Kasumi-1 (cell line): Measurements from ENCODE around the gene LGALS9B.
"Not testable (repeated sequence)": the region's sequence is repeated elsewhere in the genome, so short reads cannot be mapped to it uniquely, and the experiment has no call there.

Experiments used
- DNase-seq, 2 experiments: peaks; one replicate each; lab custom pipeline; 2025; lab: John Stamatoyannopoulos, UW

The LGALS9B gene

DNA sequence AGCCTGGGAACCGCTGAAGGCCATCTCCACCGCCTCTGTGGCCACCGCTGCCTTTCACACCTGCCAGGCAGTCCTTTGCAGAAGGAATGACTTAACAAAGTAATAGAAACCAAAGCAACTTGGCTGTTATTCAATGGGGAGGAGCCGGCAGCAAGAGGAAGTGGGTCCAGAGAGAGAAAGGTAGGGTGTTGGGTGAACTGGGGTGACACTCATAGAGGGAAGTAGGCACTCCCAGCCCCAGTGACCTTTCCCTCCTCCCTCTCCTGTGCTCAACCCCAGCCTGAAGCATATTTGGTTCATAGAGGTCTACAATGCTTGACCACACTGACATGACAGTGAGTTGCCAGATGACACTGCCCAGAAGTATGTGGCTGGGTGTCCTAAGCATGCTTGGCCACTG lies at the start of gene LGALS9B:
Gene LGALS9B, minus strand, starts transcription at position 93 of the 400 bp plus-strand sequence. Its CDS starts 69 bp downstream, at position 24.
- DNase-seq, result not testable (repeated sequence)

DNA sequence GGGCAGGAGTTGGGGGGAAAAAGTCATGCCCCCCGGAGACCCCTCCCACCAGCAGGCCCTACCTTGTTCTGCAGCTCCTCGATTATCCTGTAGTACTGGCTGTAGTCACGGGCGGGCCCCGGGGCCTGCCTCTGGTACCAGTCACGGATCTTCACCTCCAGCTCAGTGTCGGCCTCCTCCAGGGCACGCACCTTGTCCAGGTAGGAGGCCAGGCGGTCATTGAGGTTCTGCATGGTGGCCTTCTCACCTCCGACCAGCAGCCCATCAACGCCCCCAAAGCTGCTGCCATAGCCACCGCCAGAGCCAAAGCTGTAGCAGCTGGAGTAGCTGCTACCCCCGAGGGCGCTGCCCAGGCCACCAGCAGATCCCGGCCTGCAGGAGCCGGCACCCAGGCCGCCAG lies 49.6 kb upstream of the LGALS9B start:
- DNase-seq, result not testable (repeated sequence)

DNA sequence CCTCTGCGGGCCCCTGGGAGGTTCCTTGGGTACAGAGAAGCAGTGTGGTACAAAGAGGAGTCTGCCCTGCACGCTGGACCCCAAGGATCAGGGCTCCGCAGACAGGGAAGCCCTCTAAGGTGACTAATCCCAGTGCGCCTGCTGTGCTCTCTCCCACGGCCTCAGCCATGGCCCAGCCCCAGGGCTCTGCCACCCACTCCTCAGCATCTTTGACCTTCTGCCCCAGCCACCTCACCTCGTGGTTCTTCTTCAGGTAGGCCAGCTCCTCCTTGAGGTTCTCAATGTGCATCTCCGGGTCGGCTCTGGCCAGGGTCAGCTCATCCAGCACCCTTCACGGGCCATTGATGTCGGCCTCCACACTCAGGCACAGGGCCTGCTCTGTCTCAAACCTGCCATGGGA lies 47.8 kb upstream of the LGALS9B start:
- DNase-seq, result not testable (repeated sequence)

DNA sequence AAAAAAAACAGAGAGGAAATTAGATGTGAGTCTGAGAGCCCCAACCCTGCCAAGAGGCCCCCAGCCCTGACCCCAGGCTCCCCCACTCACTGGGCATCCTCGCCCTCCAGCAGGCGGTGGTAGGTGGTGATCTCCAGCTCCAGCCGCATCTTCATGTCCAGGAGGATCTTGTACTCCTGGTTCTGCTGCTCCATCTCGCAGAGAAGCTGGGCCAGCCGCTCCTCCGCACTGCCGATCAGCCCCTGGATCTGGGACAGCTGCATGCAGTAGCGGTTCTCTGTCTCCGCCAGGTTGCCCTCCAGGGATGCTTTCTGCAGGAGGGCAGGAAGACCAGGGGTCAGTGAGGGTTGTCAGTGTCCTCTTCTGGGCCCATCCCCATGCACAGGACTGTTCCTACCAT lies 46.2 kb upstream of the LGALS9B start:
- DNase-seq, result not testable (repeated sequence)

DNA sequence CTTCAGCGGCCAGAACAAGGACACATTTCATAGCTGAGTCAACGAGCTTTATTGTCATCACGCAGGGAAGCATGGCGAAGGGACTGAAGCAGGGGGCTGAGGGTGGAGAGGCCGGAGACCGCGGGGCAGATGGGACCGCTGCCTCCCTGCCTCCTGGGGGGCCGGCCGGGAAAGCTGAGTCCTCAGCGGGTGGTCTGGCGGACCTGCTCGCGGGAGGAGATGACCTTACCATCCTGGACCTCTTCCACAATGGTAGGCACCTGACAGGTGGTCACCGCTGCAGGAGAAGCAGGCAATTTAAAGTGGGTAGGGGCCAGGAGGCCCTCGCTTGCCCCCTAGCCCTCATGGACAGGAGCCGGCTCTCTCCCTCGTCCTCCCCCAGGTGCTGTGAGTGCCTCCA lies 45.0 kb upstream of the LGALS9B start:
- DNase-seq, result not testable (repeated sequence)

DNA sequence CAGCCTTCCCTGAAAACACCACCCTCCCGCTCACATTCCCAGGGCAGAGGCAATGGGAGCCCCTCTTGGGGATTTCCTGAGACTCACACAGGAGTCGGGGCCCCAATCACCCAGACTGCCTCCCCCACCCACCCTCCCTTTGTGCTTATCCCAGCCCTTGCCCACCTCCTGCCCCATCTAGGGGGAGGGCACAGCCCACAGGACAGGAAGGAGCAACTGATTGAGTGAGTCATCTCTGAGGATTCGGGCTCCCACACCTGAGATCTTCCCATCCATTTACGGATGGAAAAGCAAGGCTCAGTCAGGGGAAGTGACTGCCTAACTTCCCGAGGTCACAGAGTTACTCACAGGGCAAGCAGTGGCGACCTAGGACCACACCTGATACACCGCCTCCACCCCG lies 44.4 kb upstream of the LGALS9B start:
- DNase-seq, result not testable (repeated sequence)

DNA sequence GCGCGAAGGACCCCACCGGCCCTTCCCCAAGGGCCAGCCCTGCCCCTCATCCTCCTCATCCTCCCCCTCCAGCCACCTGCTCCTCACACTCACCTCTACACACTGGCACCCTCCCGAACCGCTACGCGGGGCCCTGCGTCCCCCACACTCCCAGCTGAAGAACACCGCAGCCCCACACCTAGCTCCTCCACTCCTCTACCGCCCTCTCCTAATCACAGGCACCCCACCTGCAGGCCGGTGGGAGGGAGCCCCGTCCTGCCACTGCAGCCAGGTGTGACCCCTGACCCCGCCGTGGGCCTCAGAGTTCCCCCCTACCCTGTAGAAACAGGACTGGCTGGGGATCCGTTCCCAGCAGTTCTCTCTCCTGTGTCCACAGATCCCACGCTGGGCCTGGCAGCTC lies 38.0 kb upstream of the LGALS9B start:
- not testable (repeated sequence) for DNase-seq

DNA sequence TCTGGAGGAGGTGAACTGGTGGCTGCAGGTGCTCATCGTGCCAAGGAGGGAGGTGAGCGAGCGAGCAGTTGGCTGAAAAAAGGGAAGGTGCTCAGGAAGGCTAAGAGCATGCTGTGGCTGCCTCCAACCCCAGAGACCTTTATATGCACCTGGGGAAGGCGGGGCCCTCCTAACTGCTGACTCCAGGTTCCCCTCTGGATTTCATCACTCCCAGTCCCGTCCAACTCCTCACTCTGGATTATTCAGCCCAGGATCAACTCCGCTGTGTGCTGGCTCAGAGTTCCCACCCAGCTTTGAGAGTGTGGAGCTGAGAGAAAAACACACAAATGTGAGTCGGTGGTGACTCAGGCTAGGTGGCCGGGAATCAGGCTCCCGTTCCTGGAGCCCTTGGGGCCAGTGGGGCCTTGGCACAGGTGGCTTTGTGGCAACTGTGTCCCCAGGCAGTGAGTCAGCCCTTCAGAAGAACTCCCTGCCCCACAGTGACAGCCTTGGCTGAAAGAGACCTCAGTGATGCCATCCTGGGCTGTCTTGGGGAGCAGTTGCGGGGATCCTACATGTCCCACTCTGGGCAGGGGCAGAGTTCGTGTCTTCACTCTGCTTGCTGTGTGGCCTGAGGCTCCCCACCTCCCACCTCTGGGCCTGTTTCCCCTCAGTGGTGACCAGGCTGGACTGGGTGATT lies 37.2 kb upstream of the LGALS9B start:
- DNase-seq, result not testable (repeated sequence)

DNA sequence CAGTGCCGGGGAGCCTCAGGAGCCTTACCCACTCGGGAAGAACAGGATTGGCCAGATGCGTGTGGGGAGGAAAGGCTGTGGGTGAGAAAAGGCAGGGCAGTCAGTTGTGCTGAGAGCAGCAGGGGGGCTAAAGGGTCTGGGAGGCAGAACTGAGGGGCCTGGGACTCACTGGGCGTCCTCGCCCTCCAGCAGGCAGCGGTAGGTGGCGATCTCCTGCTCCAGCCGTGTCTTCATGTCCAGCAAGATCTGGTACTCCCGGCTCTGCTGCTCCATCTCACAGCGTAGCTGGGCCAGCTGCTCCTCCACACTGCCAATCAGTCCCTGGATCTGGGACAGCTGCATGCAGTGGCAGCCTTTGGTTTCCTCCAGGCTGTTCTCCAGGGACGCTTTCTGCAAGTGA lies 34.6 kb upstream of the LGALS9B start:
- not testable (repeated sequence) for DNase-seq

DNA sequence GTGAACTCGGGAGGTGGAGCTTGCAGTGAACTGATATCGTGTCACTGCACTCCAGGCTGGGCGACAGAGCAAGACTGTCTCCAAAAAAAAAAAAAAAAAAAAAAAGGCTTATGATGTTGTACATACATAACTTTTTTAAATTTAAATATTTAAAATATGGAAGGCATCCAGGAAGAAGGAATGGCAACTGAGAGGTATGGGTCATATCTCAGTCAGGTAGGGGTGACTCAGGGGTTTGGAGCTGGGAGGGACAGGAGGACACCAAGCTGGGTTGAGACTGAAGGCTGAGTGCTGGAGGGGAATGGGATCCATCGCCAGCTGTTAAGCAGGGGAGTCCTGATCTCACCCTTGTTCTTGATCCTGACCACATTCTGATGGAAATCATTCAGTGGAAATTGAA lies 33.0 kb upstream of the LGALS9B start:
- DNase-seq, result not testable (repeated sequence)

DNA sequence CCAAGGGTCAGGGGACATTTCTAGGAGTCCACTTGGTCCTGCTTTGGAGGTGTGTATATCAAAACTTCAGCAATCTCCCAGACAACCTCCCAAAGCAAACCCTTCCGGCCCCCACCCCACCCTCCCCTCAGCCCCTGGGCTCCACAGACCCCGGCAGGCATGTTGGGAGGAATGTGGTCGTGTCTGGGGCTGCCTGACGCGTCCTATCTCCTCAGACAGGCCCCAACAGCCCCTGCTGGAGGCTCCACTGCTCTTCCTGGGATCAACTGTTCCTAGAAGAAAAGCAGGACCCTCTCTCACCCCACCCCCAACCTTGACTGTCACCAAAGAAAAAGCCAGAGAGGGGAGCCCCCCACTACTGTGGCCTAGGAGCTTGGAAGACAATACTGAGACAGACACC lies 28.1 kb upstream of the LGALS9B start:
- not testable (repeated sequence) for DNase-seq

DNA sequence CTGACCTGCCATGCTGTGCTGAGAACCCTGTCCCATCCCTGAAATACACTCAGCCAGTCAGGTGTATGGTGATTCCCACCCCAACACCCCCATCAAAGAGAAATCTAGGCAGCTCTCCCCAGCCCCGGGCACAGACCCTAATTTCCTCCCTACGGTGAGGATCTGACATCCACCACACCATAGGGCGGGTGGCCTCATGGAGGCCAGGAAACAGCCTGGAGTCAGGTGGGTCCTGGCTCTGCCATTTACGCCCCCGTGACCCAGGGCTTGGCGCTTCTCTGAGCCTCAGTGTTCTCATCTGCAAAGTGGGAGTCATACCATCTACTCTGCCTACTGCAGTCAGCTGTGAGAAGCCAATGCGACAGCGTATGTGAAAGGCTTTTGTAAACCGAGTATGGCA lies 27.4 kb upstream of the LGALS9B start:
- not testable (repeated sequence) for DNase-seq

DNA sequence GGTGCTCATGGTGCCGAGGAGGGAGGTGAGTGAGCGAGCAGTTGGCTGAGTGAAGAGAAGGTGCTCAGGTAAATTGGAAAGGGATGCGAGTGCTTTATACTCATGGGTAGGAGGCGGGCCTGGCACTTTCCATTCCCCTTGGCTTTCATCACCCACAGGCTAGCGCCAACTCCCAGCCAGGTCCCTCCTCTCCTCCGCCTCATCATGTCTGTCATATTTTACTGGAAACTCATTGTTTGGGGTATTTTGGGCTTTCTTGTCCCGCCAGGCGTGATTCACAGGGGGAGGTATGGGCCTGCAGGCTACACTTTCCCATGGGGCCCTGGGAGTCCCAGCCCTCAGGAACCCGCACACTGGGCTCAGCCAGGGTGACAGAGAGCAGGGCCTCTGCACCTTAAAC lies 26.8 kb upstream of the LGALS9B start:
- not testable (repeated sequence) for DNase-seq

DNA sequence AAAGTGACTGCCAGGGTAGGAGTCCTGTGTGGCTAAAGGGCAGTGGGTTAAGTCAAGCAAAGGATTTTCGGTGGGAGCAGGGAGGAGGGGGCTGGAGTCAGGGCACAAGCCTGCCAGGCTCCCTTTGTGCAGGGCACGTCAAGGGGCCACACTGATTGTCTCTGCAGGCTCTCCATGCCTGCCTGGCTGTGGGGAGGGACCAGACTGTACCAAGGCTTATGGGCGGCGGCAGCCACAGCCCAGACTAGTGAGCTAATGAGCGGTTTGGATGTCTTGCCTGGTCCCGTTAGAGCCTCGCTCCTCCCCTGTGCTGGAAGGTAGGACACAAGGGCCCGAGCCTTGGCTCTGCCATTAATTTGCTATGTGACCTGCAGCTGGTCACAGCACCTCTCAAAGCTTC lies 25.6 kb upstream of the LGALS9B start:
- not testable (repeated sequence) for DNase-seq

DNA sequence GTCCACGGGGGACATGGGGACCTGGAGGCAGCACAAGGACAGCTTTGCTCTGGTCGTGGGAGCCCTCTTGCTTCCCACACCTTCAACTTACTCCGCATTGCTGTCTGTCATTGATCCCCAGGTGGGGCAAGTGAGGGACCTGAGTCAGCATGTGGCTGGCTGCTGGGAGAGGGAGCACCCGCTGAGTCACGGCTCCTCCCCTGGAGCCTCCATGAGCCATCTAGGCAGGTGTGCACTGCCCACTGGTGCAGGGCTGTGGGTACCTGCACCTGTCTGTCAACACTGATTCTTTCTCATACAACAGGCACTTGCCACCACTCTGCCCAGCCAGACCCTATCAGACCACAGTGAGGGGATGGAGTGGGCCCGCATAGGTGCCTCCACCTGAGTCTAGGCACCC lies 24.8 kb upstream of the LGALS9B start:
- DNase-seq, result not testable (repeated sequence)

DNA sequence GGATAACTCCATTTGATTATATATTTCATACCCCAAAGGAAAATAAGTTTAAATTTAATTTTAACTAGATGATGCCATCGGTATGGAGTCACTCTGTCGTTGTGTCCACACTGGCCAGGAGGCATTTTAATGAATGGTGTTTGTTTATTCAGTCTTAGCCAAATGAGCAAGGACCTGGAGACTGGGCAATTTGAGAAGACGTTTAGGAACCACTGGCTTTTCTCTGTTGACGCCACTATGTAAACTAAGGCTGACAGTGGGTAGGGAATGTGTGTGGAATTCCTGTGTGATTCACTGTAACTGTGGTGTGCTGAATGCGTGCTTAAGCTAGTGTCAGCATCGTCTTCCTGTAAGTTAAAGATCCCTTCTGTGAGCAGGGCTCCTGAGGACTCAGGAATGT lies 17.6 kb upstream of the LGALS9B start:
- not testable (repeated sequence) for DNase-seq

DNA sequence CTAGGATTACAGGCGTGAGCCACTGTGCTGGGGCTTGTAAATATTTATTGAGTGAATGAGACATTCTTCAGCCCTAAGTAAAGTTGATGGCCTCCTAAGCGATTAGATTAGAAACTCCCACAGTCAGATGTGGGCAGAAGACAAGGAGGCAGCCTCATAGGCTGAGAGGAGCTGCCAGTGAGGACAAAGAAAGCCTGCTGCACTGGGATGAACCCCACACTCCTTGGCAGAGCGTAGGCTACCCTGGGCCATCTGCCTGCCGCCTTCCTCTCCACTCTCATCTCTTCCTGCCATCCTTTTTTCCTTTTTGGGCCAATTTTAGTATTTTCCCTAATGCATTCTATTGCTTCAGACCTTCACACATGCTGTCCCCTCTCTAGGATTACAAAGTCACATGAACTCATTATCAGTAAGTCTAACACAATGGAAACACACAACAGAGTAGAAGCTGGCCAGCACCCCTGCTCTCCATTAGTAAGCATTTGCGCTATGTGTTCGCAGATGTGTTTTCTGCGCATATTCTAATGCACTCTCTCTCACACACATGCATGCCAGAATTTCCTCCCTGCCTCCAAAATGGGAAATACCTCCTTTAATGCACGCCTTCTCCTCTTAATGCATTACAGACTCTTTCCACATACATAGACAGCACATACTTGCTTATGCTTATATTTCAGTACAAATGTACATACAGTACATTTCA lies 12.7 kb upstream of the LGALS9B start:
- DNase-seq, result not testable (repeated sequence)

DNA sequence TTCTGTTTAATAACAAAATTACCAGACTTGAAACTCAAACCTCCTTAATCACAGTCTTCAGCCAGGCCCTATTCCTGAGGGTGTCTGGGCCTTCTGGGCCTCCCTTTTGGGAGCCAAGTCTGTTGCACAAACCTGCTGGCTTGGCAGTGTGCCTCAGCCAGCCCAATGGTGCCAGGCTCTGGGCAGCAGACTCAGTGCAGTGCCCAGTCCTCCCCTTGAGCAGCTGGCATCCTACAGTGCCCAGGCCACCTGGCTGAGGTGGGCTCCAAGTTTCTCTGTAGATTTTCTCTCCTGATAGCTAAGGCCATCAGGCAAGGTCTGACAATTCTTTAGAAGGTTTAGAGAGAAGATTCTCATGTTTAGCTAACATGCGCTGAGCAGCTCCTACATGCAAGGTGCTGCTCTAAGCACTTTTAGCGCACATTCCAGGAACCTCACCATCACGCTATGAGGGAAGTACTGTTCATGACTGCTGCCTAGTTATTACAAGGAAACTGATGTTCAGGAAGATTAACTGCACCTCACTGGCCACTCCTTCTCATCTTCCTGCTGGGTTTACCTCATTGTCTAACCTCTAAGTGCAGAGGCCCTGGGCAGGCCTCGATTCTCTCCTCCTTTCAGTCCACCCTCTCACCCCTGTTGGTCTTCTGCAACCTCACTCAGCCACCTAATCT lies 10.2 kb upstream of the LGALS9B start:
- not testable (repeated sequence) for DNase-seq

DNA sequence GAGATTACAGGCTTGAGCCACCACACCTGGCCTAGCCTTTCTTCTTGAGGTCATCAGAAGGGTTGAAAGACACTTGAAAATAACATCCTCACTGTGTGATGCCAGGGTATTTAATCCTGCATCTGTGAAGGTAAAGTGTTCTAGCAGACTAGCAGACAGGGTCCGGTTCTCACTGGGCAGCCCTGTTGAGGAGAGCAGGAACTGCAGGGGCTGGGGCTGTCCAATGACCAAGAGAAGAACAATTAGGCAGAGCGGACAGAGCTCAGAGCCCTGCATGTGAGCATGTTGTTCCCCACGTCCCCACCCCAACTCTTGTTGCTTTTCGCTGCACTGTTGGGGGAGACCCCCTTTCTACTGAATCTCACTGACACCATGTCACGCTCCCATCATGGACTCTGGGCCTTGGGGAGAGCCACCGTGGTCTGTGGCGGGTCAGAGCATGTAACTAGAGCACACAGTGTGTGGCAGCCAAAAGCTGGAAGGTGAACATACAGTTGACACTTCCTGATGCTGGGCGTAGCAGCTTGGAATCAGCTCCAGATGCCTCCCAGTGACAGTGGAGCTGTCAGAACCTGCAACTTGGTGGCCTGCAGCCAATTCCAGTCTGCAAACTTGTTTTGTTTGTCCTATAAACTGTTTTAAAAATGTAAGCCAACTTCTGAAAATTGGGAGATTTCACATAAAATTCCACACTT lies 7.9 kb upstream of the LGALS9B start:
- DNase-seq, result not testable (repeated sequence)

DNA sequence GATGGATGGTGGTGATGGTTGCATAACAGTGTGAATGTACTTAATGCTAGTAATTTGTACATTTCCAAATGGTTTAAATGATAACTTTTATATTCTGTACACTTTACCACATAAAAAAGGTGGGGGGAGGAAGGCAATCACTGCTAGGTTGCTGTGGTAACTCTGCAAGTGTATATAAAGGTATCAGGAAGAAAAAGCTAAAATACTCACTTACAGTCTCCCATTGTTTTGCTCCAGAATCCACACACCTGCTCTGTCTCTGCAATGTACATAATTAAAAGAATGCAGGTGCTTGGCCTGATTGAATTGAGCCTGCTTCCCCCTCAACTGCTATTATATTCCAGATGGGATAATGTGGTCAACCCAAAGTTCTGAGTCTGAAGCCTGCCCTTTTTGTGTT lies 6.7 kb upstream of the LGALS9B start:
- DNase-seq, result not testable (repeated sequence)

DNA sequence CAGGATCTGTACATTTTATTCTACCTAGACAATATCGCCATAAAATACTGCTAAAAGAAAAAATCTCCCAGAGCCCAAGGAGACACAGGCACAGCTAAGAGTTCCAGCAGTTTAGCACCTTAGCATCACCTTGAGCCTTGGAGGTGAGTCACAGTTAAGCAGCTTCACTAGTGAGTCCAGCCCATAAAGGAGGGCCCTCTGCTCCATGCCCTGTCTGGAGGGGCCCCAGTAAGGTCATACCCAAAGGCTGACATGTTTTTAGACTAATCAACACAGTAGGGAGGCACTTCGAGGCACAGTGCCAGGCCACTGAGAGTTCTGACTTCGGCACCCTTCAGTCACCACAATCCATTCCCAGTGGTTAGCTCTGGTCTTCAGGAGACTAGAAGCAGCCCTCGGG lies 2.6 kb upstream of the LGALS9B start:
- DNase-seq, result not testable (repeated sequence)

DNA sequence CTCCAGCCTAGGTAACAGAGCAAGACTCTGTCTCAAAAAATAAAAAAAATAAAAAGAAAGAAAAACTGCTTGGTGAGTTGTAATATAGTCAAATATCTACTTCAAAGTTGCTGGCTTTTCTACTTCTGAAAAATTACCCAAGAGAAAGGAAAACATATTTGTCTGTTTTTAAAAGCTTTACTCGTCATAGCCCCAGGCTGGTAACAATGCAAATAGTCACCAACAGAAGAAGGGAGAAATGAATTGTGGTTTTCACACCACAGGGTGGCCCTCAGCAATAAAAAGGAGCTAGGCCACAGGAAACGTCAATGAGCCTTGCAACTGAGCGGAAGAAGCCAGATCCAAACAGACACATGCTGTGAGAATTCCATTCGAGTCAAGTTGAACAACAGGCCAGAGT lies 1.8 kb upstream of the LGALS9B start:
- DNase-seq, result not testable (repeated sequence)
